ENCODE measurements around the gene PTPRK. TPM values are rescaled to one million over a fixed set of nuclear protein-coding genes. Genes with fewer than 3 reads are reported as not detected.

PTPRK gene
- total and polyA plus RNA-seq, 2 of the 8 experiments (the other 6 are each of a cell fraction or from before 2014, with no cell fraction given): 11.4 to 47.3 TPM

- no peak for FAIRE-seq
- no peaks in the 10 kb centered on the region for H3K79me2 ChIP-seq (ENCODE audit: control insufficient read depth in 1 of 2, insufficient read depth in 2 of 2, low read length in 2 of 2)
- CTCF ChIA-PET (ENCODE audit: partially characterized antibody): no interaction called here
- no peak for TF ChIP-seq CBX5 (IDR thresholded peaks at IDR 0.05; ENCODE audit: low read depth, low read length)
- no peak for TF ChIP-seq PHF8 (conservative IDR thresholded peaks at IDR 0.05; ENCODE audit: low read depth, low read length)
- TF ChIP-seq CHD2 (IDR thresholded peaks at IDR 0.05; ENCODE audit: low read length): no peak
- no peak for TF ChIP-seq YY1 (IDR thresholded peaks at IDR 0.05; ENCODE audit: low read depth, low read length)
- TF ChIP-seq RAD21 (IDR thresholded peaks at IDR 0.05 in 1 of 2, conservative IDR thresholded peaks at IDR 0.05 in 1 of 2; ENCODE audit: low read depth in 2 of 2, low read length in 2 of 2): no peak
- TF ChIP-seq SP4 (IDR thresholded peaks at IDR 0.05; ENCODE audit: low read length): no peak
- no peak for TF ChIP-seq POLR2A (IDR thresholded peaks at IDR 0.05; ENCODE audit: control extremely low read depth in 1 of 2, low read depth in 2 of 2, low read length in 2 of 2)
- TF ChIP-seq JUN (IDR thresholded peaks at IDR 0.05; ENCODE audit: low read depth, low read length): no peak
- no peak for TF ChIP-seq EP300 (IDR thresholded peaks at IDR 0.05; ENCODE audit: borderline replicate concordance in 1 of 2, low read depth in 2 of 2, low read length in 2 of 2)
- TF ChIP-seq KDM4A (IDR thresholded peaks at IDR 0.05; ENCODE audit: low read depth, low read length, severe bottlenecking): no peak
- no peak for TF ChIP-seq SUZ12 (IDR thresholded peaks at IDR 0.05; ENCODE audit: low read length)
Measured at GRCh38 chr6:127996925-127997324, 523.5 kb downstream of the PTPRK start.

More at GRCh38 chr6:127996925-127997324, 523.5 kb downstream of the PTPRK start:
- POLR2A ChIA-PET (ENCODE audit: partially characterized antibody): no interaction called here
- H3K23me2 ChIP-seq (ENCODE audit: low read depth, low read length): no peaks in the 10 kb centered on the region
- H3K9me3 ChIP-seq (ENCODE audit: insufficient read depth in 2 of 2, low read depth in 1 of 2, low read length in 1 of 2): no peaks in the 10 kb centered on the region
- no peak overlapping the region for H4K91ac ChIP-seq (replicated peaks; ENCODE audit: insufficient read length, low read length)
- H3K4me2 ChIP-seq (ENCODE audit: insufficient read depth in 1 of 2, low read depth in 2 of 2, low read length in 2 of 2): no peak overlapping the region
- H3K14ac ChIP-seq (ENCODE audit: insufficient read length): no peak overlapping the region
- H2AFZ ChIP-seq (ENCODE audit: low read length): no peak overlapping the region
- H3K4me1 ChIP-seq (replicated peaks in 1 of 4; ENCODE audit: control insufficient read depth in 3 of 4, insufficient read depth in 4 of 4, low read length in 3 of 4): no peaks in the 10 kb centered on the region
- H4K5ac ChIP-seq (ENCODE audit: insufficient read length, low read depth, low read length): no peak overlapping the region
- no peak overlapping the region for H3K18ac ChIP-seq (ENCODE audit: extremely low read depth, low read length)
- 83% methylated on average over 3 of the region's 3 CpGs; no CpG with 5 or more reads in 1 of the 2 experiments for WGBS, 2 experiments (ENCODE audit: extremely low coverage in 1 of 2, insufficient coverage in 1 of 2, insufficient read length in 1 of 2, insufficient replicate concordance in 2 of 2, low coverage in 1 of 2, low lambda C conversion rate in 2 of 2, missing lambda C conversion rate in 1 of 2)
- no peak overlapping the region for H3K27ac ChIP-seq (ENCODE audit: low read depth, low read length)
- H4K8ac ChIP-seq (ENCODE audit: extremely low read depth, insufficient read depth, low read length): no peak overlapping the region
- H3K4me3 ChIP-seq (ENCODE audit: extremely low read depth in 1 of 4, insufficient read depth in 2 of 4, low read depth in 3 of 4, low read length in 4 of 4): no peak overlapping the region
- H3K9ac ChIP-seq (replicated peaks in 1 of 4; ENCODE audit: extremely low read depth in 1 of 4, low read depth in 3 of 4, low read length in 3 of 4): no peak overlapping the region
- H3K36me3 ChIP-seq (ENCODE audit: control insufficient read depth in 2 of 4, insufficient read depth in 4 of 4, low read length in 3 of 4): no peaks in the 10 kb centered on the region
- no peaks in the 10 kb centered on the region for H3K27me3 ChIP-seq (replicated peaks in 1 of 4; ENCODE audit: control insufficient read depth in 3 of 4, extremely low read depth in 1 of 4, insufficient read depth in 3 of 4, low read length in 3 of 4)
- no peak overlapping the region for H2BK120ac ChIP-seq (replicated peaks; ENCODE audit: low read depth, low read length)
- no peak overlapping the region for H3K4ac ChIP-seq (replicated peaks; ENCODE audit: insufficient read length, low read depth, low read length)
- H2BK15ac ChIP-seq (ENCODE audit: low read length): no peak overlapping the region
- no peak overlapping the region for H3K56ac ChIP-seq (replicated peaks; ENCODE audit: insufficient read length, low read depth, low read length)
- DNase-seq (ENCODE audit: low read depth in 1 of 2, low spot score in 2 of 2): no peak
- H2AK5ac ChIP-seq (ENCODE audit: low read depth, low read length): no peak overlapping the region
- H2BK20ac ChIP-seq (ENCODE audit: low read length): no peak overlapping the region
- no peaks in the 10 kb centered on the region for H4K20me1 ChIP-seq (replicated peaks in 1 of 2; ENCODE audit: control insufficient read depth in 1 of 2, insufficient read depth in 2 of 2, low read length in 2 of 2)
- no peak overlapping the region for H2BK5ac ChIP-seq (ENCODE audit: low read depth, low read length)
- no peak overlapping the region for H2BK12ac ChIP-seq (ENCODE audit: low read depth, low read length)
- no peaks in the 10 kb centered on the region for H3K79me1 ChIP-seq (ENCODE audit: low read depth, low read length)
- no peak overlapping the region for H3K23ac ChIP-seq (ENCODE audit: insufficient read length)
